ENCODE data around the gene GNL3. TPM values are rescaled to one million over a fixed set of nuclear protein-coding genes. Genes with fewer than 3 reads are reported as not detected.

GNL3 gene
- total RNA-seq, 1 donor from 2014 or later, result 142 TPM

- Mint-ChIP-seq H3K9me3 (no peaks in the 10 kb centered on the region), H3K4me3 (no peak overlapping the region), H3K27me3 (ENCODE audit: low read depth) (no peaks in the 10 kb centered on the region), H3K4me1 (no peaks in the 10 kb centered on the region), H3K27ac (ENCODE audit: unreplicated experiment) (no peak overlapping the region), H3K36me3 (ENCODE audit: low read depth) (peaks cover 20% of the 10 kb centered on the region)
- TF ChIP-seq CTCF (conservative IDR thresholded peaks at IDR 0.05), result no peak
- DNase-seq (ENCODE audit: low read depth, low spot score), result no peak
Measured at GRCh38 chr3:52743721-52744120, 57.9 kb downstream of the GNL3 start.

Other genes starting within 250 kb of the GNL3 start
- gene SEMA3G, start 240.9 kb upstream of the GNL3 start, total RNA-seq, result 4.1 and 5.2 TPM in 2 replicates
- 0.45 TPM in 1 of 2 replicates, not detected in the other for gene TNNC1, start 232.0 kb upstream of the GNL3 start, total RNA-seq
- gene NISCH, start 230.4 kb upstream of the GNL3 start, total RNA-seq, result 161 and 166 TPM in 2 replicates
- gene STAB1, start 190.7 kb upstream of the GNL3 start, total RNA-seq, result 0.11 and 0.16 TPM in 2 replicates
- gene NT5DC2, start 152.2 kb upstream of the GNL3 start, total RNA-seq, result 389 and 392 TPM in 2 replicates
- gene UQCC5, start 149.4 kb upstream of the GNL3 start, total RNA-seq, result 26.2 and 29.8 TPM in 2 replicates
- gene PBRM1, start 119 bp upstream of the GNL3 start, total RNA-seq, result 107 and 109 TPM in 2 replicates
- gene GLT8D1, start 19.8 kb downstream of the GNL3 start, total RNA-seq, result 64.1 and 69.9 TPM in 2 replicates
- 101 and 109 TPM in 2 replicates for gene SPCS1, start 20.1 kb downstream of the GNL3 start, total RNA-seq
- 45.9 and 52.3 TPM in 2 replicates for gene NEK4, start 84.9 kb downstream of the GNL3 start, total RNA-seq
- gene ITIH1, start 91.6 kb downstream of the GNL3 start, total RNA-seq, result not detected in 2 replicates
- 0.52 TPM in 1 of 2 replicates, not detected in the other for gene ITIH3, start 108.8 kb downstream of the GNL3 start, total RNA-seq
- gene ITIH4, start 144.6 kb downstream of the GNL3 start, total RNA-seq, result 6.3 and 8.6 TPM in 2 replicates
- 3.4 and 4.1 TPM in 2 replicates for gene MUSTN1, start 149.0 kb downstream of the GNL3 start, total RNA-seq
- gene STIMATE, start 211.5 kb downstream of the GNL3 start, total RNA-seq, result 20.3 and 21.3 TPM in 2 replicates

Data from neural crest cell (in vitro differentiated cells).